ENCODE results near the gene KIF16B.

- TF ChIP-seq CC2D1A (CRISPR knock-in tag; IDR thresholded peaks at IDR 0.05) (no peak), POLR2A (IDR thresholded peaks at IDR 0.05; ENCODE audit: insufficient read depth in 1 of 2, low read depth in 2 of 2, low read length in 2 of 2) (no peak), HIC2 (CRISPR knock-in tag; IDR thresholded peaks at IDR 0.05; ENCODE audit: low read depth) (no peak), TARDBP (CRISPR knock-in tag; IDR thresholded peaks at IDR 0.05) (no peak), CHD2 (IDR thresholded peaks at IDR 0.05; ENCODE audit: low read depth, low read length) (no peak)
- TF ChIP-seq, protein P1, sequence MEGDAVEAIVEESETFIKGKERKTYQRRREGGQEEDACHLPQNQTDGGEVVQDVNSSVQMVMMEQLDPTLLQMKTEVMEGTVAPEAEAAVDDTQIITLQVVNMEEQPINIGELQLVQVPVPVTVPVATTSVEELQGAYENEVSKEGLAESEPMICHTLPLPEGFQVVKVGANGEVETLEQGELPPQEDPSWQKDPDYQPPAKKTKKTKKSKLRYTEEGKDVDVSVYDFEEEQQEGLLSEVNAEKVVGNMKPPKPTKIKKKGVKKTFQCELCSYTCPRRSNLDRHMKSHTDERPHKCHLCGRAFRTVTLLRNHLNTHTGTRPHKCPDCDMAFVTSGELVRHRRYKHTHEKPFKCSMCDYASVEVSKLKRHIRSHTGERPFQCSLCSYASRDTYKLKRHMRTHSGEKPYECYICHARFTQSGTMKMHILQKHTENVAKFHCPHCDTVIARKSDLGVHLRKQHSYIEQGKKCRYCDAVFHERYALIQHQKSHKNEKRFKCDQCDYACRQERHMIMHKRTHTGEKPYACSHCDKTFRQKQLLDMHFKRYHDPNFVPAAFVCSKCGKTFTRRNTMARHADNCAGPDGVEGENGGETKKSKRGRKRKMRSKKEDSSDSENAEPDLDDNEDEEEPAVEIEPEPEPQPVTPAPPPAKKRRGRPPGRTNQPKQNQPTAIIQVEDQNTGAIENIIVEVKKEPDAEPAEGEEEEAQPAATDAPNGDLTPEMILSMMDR (CRISPR knock-in tag; IDR thresholded peaks at IDR 0.05), result no peak
- TF ChIP-seq, protein P2, sequence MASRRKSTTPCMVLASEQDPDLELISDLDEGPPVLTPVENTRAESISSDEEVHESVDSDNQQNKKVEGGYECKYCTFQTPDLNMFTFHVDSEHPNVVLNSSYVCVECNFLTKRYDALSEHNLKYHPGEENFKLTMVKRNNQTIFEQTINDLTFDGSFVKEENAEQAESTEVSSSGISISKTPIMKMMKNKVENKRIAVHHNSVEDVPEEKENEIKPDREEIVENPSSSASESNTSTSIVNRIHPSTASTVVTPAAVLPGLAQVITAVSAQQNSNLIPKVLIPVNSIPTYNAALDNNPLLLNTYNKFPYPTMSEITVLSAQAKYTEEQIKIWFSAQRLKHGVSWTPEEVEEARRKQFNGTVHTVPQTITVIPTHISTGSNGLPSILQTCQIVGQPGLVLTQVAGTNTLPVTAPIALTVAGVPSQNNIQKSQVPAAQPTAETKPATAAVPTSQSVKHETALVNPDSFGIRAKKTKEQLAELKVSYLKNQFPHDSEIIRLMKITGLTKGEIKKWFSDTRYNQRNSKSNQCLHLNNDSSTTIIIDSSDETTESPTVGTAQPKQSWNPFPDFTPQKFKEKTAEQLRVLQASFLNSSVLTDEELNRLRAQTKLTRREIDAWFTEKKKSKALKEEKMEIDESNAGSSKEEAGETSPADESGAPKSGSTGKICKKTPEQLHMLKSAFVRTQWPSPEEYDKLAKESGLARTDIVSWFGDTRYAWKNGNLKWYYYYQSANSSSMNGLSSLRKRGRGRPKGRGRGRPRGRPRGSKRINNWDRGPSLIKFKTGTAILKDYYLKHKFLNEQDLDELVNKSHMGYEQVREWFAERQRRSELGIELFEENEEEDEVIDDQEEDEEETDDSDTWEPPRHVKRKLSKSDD (CRISPR knock-in tag; IDR thresholded peaks at IDR 0.05; ENCODE audit: low read depth), result no peak
- TF ChIP-seq, protein P3, sequence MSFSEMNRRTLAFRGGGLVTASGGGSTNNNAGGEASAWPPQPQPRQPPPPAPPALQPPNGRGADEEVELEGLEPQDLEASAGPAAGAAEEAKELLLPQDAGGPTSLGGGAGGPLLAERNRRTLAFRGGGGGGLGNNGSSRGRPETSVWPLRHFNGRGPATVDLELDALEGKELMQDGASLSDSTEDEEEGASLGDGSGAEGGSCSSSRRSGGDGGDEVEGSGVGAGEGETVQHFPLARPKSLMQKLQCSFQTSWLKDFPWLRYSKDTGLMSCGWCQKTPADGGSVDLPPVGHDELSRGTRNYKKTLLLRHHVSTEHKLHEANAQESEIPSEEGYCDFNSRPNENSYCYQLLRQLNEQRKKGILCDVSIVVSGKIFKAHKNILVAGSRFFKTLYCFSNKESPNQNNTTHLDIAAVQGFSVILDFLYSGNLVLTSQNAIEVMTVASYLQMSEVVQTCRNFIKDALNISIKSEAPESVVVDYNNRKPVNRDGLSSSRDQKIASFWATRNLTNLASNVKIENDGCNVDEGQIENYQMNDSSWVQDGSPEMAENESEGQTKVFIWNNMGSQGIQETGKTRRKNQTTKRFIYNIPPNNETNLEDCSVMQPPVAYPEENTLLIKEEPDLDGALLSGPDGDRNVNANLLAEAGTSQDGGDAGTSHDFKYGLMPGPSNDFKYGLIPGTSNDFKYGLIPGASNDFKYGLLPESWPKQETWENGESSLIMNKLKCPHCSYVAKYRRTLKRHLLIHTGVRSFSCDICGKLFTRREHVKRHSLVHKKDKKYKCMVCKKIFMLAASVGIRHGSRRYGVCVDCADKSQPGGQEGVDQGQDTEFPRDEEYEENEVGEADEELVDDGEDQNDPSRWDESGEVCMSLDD (CRISPR knock-in tag; IDR thresholded peaks at IDR 0.05; ENCODE audit: borderline replicate concordance), result no peak
Measured at GRCh38 chr20:16581241-16581640, 8.0 kb upstream of the KIF16B start.
